Urothelium cell line (cell line): Measurements from ENCODE around the gene CHD2.
"Not testable (repeated sequence)": the region's sequence is repeated elsewhere in the genome, so short reads cannot be mapped to it uniquely, and the experiment has no call there.

Experiments
- DNase-seq: peaks from one replicate; pipeline ENCODE4 v3.0.0; 2011; ENCODE audit warnings: low spot score, mixed read lengths
- FAIRE-seq: peaks from 2 replicates; lab custom pipeline; 2011; peaks lifted over from hg19 to GRCh38; lab: Jason Lieb, UNC

Gene CHD2

DNA sequence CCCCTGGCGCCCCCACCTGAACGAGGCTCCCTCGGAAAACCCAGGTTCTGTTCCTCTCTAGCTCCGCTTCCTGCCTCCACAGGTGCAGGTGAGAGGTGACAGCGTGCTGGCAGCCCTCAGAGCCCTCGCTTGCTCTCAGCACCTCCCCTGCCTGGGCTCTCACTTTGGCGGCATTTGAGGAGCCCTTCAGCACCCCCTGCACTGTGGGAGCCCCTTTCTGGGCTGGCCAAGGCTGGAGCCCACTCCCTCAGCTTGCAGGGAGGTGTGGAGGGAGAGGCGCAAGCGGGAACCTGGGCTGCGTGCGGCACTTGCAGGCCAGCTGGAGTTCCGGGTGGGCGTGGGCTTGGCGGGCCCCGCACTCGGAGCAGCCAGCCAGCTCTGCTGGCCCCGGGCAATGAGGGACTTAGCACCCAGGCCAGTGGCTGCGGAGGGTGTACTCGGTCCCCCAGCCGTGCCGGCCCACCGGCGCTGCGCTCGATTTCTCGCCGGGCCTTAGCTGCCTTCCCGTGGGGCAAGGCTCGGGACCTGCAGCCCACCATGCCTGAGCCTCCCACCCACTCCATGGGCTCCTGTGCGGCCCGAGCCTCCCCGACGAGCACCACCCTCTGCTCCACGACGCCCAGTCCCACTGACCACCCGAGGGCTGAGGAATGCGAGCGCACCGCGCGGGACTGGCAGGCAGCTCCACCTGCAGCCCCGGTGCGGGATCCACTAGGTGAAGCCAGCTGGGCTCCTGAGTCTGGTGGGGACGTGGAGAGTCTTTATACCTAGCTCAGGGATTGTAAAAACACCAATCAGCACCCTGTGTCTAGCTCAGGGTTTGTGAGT lies 131.6 kb downstream of the CHD2 start:
- not testable (repeated sequence) for FAIRE-seq, DNase-seq

DNA sequence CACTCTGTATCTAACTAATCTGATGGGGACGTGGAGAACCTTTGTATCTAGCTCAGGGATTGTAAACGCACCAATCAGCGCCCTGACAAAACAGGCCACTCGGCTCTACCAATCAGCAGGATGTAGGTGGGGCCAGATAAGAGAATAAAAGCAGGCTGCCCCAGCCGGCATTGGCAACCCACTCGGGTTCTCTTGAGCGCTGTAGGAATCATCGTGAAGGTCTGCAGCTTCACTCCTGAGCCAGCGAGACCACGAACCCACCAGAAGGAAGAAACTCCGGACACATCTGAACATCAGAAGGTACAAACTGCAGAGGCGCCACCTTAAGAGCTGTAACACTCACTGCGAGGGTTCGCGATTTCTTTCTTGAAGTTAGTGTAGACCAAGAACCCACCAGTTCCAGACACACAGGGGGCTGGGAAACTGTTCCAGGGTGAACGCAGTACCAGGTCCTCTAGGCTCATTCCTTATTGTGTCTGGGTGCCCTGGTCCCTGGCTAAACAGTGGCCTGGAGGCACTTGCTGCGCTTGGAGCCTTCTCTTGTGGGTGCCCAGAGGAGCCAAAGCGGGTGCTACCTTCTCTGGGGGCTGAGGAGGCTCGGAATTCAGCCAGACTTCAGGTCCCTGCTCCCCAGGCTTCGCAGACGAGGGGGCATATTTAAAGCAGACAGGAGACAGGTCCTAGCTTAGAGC lies 132.5 kb downstream of the CHD2 start:
- not testable (repeated sequence) for DNase-seq, FAIRE-seq

DNA sequence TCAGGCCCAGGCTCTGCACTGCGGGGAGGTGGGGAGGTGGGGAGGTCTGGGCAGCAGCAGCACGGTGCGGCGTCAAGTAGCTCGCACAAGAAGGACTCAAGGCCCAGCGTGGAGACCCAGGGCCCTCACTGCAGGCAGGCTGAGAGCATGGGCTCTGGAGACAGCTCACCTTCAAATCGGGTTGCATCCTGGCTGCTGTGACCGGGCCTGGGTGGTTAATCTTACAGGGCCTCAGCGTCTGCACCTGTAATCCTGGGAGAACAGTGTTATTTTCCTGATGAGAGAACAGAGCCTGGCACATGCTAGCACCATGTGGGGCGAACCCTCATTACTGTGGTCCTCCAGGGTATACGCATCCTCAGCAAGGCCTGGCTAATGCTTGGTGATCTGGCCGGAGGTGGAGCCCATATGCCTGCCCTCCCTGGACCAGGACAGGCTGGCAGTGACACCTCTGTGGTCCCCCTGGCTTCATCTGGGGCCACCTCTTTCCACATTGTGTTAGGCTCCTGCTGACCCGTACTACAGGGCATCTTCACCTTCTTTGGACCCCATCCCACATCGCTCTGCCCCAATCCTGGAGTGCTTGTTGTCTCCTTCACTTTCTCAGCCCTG lies 133.4 kb downstream of the CHD2 start:
- FAIRE-seq: no peak
- DNase-seq: no peak

DNA sequence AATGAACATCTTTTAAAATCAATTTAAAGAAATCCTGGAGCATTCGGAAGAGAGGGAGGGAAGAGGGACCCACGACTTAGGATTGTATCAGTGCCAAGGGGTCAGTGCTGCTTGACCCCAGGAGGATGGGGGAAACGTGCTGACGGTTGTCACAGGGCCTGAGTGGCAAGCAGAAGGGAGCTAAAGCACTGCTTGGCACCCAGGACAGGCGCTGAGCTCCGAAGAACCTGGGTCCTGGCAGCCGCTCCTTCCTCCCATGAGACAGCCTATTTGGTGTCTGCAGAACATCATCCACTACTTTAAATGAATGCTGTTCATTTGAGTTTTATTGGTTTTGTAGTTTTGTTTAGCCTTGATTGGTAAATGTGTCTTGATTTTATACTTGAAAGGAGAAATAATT lies 134.4 kb downstream of the CHD2 start:
- no peak for FAIRE-seq
- no peak for DNase-seq

DNA sequence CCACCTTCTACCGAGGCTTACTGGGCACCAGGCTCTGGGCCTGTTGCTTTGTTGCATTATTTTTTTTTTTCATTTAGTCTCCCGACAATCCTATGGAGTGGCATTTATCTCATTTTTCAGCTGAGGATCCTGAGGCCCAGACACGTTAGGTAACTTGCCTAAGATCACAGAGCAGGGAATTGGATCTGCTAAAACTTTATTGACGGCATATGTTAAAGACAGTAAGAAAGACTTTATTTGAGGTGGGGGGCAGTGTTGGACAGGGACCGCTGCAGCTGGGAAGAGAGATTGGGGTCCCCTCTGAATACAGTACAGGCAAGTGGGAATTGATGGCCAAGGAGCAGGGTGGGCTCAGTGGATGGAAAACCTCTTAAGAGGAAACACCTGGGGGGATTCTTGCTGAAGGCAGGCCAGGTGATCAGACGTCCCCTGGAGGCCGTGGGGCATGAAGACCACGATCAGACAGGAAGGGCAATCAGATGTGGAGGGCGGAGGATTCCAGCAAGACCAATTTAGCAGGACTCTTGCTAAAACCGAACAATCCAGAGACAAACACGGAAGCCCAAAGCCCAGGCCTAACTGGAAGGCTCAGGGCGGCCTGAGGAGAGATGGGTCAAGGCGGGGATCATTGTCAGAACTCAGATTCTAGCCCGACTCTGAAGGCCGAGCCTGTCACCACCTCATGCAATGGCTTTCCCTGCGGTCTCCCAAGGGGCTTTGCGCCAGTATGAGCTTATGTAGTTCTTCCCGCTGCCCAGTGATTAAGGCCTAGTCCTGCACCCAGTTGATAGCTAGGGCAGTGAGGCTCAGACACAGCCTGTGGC lies 135.2 kb downstream of the CHD2 start:
- DNase-seq: no peak
- FAIRE-seq: no peak

DNA sequence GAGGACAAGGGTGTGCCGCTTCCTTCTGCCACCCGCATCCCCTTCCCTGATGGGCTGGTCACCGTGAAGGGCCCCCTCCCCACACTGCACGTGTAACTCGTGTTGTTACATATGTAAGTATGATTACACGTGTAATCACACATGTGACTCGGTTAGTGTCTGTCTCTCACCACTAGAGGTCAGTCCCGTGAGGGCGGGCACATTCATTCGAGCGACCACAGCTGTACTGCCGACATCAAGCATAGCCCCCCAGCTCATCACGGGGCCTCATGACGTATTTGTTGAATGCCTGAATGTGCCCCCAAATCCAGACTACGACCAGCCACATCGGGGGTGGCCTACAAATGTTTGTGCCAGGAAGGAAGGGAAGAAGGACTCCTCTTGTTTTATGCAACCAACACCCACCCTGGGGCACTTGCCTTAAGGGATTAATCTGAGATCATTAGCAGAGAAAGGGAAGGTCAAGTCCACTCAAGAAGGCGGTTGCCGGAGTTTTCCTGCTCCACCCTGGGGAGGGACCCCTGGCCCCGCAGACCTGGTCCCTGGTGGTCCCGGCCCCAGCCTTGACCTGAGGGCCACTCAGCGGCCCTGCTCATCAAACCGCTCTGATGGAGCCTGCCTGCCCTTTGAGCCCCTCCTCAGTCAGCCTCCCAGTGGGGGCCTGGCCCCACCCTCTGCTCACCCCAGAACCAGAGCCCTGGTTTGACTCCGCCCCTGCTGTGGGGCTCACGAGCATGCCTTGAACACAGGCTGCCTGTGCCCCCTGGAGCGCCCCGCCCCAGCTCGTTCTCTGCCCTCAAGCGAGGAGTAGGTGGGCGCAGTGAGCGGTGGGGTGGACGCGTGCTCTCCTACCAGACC lies 136.1 kb downstream of the CHD2 start:
- DNase-seq (peak; percentile 82), FAIRE-seq (peak; percentile 79)

DNA sequence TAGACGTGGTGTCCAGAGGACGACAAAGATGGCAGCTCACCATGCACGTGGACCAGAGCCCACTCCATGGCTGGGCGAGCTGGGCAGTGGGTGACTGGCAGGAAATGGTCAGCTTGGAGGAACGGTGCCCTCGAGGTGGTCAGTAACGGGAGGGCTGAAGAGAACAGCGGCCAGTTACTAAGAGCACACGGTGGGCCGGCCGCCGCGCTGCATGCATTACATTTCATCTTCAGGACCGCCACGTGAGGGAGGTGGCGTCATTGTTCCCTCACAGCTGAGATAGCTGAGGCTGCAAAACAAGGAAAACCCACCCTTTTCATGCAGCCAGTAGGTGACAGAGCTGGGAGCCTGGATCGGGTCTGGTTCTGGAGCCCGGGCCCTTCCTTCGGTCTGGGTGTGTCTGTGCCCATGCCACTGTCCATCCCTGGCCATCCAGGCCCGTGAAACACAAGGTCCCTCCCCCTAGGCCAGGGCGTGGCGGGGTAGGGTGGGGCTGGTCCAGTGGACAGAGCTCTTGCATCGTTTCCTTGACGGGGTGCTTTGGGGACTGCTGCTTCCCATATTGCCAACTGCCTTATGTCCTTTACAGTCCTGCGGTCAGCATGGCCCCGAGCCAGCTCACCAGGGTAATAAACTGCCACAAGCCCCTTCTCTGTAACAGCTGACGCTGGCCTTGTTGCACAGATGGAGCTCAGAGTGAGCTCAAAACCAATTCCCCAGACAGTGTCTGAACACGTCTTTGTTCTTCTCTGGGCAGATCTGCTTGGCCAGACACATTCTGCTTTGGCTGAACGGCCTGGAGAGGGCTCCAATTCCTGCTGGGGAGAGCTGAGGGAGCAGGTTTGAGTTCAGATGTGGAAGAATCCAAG lies 137.1 kb downstream of the CHD2 start:
- DNase-seq: peak; percentile 48
- FAIRE-seq: peak; percentile 32

DNA sequence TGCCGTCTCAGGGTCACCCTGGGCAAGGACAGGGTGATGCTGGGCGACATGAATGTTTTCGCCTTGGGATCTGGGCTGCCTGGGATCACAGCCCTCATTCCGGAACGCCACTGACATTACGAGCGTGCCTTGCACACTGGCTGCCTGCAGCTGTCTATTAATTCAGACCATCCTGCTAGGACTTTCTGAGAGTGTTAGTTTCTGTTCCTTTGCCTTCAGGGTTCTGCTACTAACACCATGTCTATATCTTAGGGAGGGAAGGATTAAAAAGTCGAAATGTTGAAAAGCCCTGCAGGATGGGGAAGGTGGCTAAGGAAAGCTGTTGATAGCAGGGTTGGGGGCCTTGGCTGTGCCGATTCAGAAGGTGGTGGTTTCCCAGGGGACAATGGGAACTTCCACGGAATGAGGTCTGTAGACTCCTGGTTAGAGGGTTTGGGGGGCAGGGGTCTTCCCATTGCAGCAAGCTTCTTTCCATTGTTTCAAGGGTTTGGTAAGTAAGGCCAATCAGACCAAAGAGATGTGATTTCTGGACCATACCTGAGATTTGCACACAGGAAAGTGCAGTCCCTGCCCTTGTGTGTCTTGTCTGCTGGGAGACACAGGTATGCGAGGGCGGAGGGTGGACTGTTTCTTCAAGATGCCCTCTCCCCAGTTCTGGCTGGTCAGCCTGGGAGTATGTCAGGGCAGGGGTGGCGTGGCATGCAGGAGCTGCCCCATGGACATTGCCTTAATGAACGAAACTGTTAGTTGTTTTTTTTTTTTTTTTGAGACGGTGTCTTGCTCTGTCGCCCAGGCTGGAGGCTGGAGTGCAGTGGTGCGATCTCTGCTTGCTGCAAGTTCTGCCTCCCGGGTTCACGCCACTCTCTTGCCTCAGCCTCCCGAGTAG lies 137.9 kb downstream of the CHD2 start:
- FAIRE-seq: no peak

DNA sequence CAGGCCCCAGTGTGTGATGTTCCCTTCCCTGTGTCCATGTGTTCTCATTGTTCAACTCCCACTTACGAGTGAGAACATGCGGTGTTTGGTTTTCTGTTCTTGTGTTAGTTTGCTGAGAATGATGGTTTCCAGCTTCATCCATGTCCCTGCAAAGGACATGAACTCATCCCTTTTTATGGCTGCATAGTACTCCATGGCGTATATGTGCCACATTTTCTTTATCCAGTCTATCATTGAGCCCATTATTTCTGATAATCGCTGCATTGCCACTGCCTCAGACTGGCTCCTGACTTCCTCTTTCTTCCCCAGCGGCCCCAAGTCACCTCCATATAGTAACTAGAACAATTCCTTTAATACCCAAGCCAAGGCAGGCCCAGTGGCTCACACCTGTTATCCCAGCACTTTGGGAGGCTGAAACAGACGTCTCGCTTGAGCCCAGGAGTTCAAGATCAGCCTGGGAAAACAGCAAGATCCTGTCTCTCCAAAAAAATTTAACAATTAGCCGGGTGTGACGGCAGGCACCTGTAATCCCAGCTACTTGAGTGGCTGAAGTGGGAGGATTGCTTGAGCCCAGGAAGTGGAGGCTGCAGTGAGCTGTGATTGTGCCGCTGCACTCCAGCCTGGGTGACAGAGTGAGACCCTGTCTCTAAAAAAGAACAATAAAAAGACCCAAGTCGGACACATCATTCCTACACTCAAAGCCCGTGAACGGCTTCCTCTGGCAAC lies 139.6 kb downstream of the CHD2 start:
- not testable (repeated sequence) for FAIRE-seq, DNase-seq

More for the DNA sequence above, 137.9 kb downstream of the CHD2 start:
- DNase-seq: no peak

DNA sequence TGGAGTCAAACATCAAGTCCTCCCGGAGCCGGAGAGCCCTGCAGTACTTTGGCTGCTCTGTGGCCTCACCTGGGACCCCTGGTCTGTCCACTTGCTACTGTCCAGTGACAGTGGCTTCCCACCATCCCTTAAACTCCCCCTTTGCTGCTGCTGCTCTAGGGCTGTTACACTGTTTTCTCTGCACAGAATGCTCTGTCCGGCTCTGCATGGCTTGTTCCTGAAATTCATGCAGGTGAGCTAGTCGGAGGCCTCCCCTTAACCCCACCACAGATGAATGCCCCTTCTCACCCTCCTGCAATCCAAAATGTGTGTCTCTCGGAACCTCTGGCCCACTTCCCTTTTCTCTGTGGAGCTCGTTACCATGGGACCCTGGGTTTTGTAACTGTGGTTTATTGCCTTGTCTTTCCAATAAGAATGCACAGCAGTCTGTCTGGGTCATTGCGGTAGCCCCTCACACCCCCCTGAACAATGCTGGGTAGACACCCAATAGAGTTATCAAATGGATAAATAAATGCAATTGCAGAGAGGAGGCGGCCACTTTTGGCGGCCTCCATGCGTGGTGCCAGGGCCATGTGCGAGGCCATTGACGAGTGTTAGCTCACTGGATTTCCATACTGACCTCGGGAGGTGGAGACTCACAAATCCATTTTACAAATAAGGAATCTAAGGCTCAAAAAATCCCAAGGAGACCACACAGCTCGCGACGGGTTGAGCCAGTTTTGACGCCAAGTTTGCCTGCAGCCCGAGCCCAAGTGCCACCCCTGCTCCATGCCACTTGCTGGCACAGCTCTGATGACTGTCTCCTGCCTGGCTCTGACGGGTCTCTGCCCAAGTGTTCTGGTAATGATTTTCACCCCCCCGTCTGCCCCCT lies 140.4 kb downstream of the CHD2 start:
- no peak for DNase-seq

DNA sequence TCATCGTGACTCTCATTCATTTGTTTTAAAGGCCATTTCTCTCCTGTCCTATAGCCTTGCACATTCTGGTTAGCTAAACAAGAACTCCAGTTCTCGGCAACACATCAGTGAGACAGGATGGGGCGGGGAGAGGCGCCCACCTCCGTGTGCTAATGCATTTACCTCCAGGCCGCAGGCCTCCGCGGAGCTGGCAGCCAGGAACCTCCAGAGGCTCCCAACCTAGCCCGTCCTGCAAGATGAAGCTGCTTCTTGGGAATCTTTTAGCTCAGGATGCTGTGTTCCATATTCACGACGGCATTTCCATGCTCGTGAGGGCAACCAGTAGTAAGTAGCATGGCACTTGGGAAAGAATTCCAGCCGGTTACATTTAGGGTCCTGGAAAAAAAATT lies 141.0 kb downstream of the CHD2 start:
- no peak for DNase-seq

More for the DNA sequence above, 140.4 kb downstream of the CHD2 start:
- no peak for FAIRE-seq

DNA sequence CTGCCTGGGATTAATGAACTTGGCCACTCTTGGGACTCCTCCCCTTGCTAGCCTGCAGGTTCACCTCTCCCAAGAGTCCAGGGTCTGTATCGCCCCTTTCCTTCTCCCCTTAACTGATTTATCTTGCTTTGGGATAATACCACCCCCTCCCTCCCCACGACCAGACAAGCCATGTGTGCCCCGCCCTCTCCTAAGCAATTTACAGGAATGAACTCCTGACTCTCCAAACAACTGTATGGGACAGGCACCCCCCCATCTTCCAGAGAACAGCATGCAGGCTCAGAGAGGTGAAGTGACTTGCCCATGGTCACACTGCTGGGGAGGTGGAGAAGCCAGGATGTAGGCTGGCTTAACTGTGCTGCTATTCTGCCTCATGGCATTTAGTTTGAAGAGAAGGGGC lies 142.1 kb downstream of the CHD2 start:
- DNase-seq (no peak), FAIRE-seq (no peak)

More for the DNA sequence above, 141.0 kb downstream of the CHD2 start:
- FAIRE-seq: no peak

DNA sequence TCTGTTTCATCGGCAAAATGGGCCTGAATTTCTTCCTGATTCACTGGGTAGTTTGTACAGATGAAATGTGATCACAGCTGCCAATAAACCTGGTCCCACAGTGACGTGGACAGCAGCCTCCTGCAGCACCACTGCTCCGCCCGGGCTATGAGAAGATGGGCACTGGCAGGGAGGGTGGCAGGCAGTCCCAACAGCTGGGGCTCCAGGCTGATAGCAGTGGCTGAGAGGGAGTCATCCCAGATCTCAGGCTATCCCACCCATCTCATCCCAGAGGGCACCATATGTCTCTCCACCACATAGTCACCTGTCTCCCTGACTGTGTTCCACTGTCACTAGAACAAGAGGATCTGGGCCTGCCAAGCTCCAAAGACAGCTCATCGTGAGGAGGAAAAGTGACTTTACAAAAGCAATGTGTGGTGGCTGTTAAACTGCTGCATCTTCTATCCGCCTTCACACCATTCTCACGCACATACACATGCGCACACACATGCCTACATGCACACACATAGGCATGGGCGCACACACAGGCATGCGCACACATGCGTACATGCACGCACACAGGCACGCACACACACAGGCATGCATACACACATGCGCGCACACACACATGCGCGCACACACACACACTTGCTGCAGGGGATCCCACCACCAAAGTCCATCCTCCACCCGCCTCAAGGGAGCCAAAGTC lies 142.7 kb downstream of the CHD2 start:
- DNase-seq (no peak), FAIRE-seq (peak; percentile 74)

DNA sequence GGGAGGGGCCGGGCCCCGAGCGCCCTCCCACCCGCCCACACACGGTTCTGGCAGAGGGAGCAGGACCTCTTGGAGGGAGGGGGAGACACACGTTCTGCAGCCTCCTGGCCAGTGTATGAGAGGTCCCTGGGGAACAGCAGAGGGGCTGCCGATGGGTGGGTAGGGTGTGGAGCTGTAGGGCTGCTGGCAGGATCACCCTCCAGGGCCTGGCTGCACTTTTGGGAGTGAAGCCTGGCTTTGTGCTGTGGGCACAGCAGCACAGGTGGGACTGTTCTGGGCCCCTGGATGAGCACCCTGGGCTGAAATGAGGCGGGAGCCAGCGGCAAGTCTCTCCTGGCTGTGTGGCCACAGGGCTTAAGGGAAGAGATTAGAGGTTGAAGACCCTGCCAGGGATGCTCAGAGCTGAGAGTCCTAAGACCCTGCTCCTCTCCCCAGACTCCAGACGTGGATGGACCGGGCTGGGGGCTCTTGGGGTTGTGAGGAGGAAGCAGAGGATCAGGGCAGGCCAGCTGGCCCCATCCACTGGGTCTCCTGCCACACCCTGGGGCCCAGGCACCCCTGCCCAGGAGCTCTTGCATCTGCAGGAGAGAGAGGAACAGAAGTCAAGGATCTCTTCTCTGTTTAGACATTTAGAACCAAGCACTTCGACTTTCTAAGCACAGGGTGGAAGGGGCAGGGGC lies 143.6 kb downstream of the CHD2 start:
- no peak for FAIRE-seq
- DNase-seq: no peak
